Mesenchymal stem cell (in vitro differentiated cells and primary cell): ENCODE data around the gene LRRC4B.

ENCODE experiments used
- DNase-seq: peaks from one replicate; pipeline ENCODE4 v3.0.0-alpha.2; 2013
- H2AFZ ChIP-seq: one replicate; pipeline ENCODE4 v1.6.1; 2013; ENCODE audit warnings: low read depth, mild to moderate bottlenecking, control low read depth, inconsistent platforms, low read length, moderate library complexity
- H2AK5ac ChIP-seq: 2 replicates; pipeline ENCODE4 v1.6.1; 2013; ENCODE audit warnings: low read length, moderate library complexity, mild to moderate bottlenecking, inconsistent platforms; ENCODE audit not compliant: severe bottlenecking
- H2BK120ac ChIP-seq: one replicate; pipeline ENCODE4 v1.6.1; 2013; ENCODE audit warnings: low read depth, mild to moderate bottlenecking, inconsistent platforms, low read length, moderate library complexity
- H2BK12ac ChIP-seq, 2 experiments: one replicate each; pipeline ENCODE4 v1.6.1; 2013; ENCODE audit warnings: inconsistent platforms in 2 of 2, low read length in 2 of 2, mild to moderate bottlenecking in 2 of 2, moderate library complexity in 2 of 2, control low read depth in 1 of 2
- H2BK15ac ChIP-seq: one replicate; pipeline ENCODE4 v1.6.1; 2013; ENCODE audit warnings: mild to moderate bottlenecking, low read depth, inconsistent platforms; ENCODE audit not compliant: poor library complexity, severe bottlenecking
- H2BK5ac ChIP-seq: 2 replicates; pipeline ENCODE4 v1.6.1; 2013; ENCODE audit warnings: low read depth, mild to moderate bottlenecking, low read length, control low read depth, inconsistent platforms; ENCODE audit not compliant: poor library complexity, severe bottlenecking
- H3K14ac ChIP-seq, 2 experiments: one replicate each; pipeline ENCODE4 v1.6.1; 2013; ENCODE audit warnings: inconsistent platforms in 2 of 2, low read length in 2 of 2, control low read depth in 1 of 2, mild to moderate bottlenecking in 1 of 2, moderate library complexity in 1 of 2
- H3K18ac ChIP-seq, 2 experiments: one replicate each; pipeline ENCODE4 v1.6.1; 2013; ENCODE audit warnings: inconsistent platforms in 2 of 2, low read length in 2 of 2, control low read depth in 1 of 2, low read depth in 1 of 2, mild to moderate bottlenecking in 1 of 2
- H3K23ac ChIP-seq, 2 experiments: one replicate each; pipeline ENCODE4 v1.6.1; 2013; ENCODE audit warnings: inconsistent platforms in 2 of 2, low read length in 2 of 2, mild to moderate bottlenecking in 2 of 2, moderate library complexity in 2 of 2, control low read depth in 1 of 2
- H3K27ac ChIP-seq: 2 replicates; pipeline ENCODE4 v1.5.1; 2013; ENCODE audit warnings: mild to moderate bottlenecking, moderate library complexity, low read length, control low read depth, inconsistent platforms; ENCODE audit not compliant: poor library complexity, severe bottlenecking
- H3K27me3 ChIP-seq, 2 experiments: 2 replicates each; pipeline versions ENCODE4 v1.6.1 to v1.7.0; 2013; ENCODE audit warnings: low read length in 2 of 2, mild to moderate bottlenecking in 2 of 2, moderate library complexity in 2 of 2, control low read depth in 1 of 2, inconsistent platforms in 1 of 2; ENCODE audit not compliant: control insufficient read depth in 1 of 2, insufficient read depth in 1 of 2
- H3K36me3 ChIP-seq, 2 experiments: 2 replicates each; pipeline versions ENCODE4 v1.6.1 to v1.7.0; 2013; ENCODE audit warnings: low read length in 2 of 2, control low read depth in 1 of 2, inconsistent platforms in 1 of 2, low read depth in 1 of 2, mild to moderate bottlenecking in 1 of 2; ENCODE audit not compliant: insufficient read depth in 2 of 2, control insufficient read depth in 1 of 2
- H3K4ac ChIP-seq, 2 experiments: one replicate each; pipeline ENCODE4 v1.6.1; 2013; ENCODE audit warnings: inconsistent platforms in 2 of 2, low read length in 2 of 2, mild to moderate bottlenecking in 2 of 2, moderate library complexity in 2 of 2, control low read depth in 1 of 2, low read depth in 1 of 2
- H3K4me1 ChIP-seq: 2 replicates; pipeline ENCODE4 v1.6.1; 2013; ENCODE audit warnings: low read depth, low read length, control low read depth; ENCODE audit not compliant: control insufficient read depth, insufficient read depth
- H3K4me2 ChIP-seq: 2 replicates; pipeline ENCODE4 v1.6.1; 2013; ENCODE audit warnings: low read length, mild to moderate bottlenecking, inconsistent platforms; ENCODE audit not compliant: poor library complexity, severe bottlenecking
- H3K4me3 ChIP-seq, 2 experiments: 2 replicates each; pipeline versions ENCODE4 v1.5.1 to v1.7.0; 2013; ENCODE audit warnings: low read length in 2 of 2, mild to moderate bottlenecking in 2 of 2, control low read depth in 1 of 2, low read depth in 1 of 2; ENCODE audit not compliant: insufficient read depth in 1 of 2
- H3K79me1 ChIP-seq: replicated peaks from 2 replicates; pipeline ENCODE4 v1.6.1; 2013; ENCODE audit warnings: mild to moderate bottlenecking, control low read depth, low read length, inconsistent platforms; ENCODE audit not compliant: poor library complexity, severe bottlenecking
- H3K9ac ChIP-seq: 2 replicates; pipeline ENCODE4 v1.7.0; 2013; ENCODE audit warnings: mild to moderate bottlenecking, low read length, moderate library complexity
- H3K9me3 ChIP-seq: 2 replicates; pipeline ENCODE4 v1.7.0; 2013; ENCODE audit warnings: mild to moderate bottlenecking, low read length; ENCODE audit not compliant: control insufficient read depth
- H4K8ac ChIP-seq: one replicate; pipeline ENCODE4 v1.6.1; 2013; ENCODE audit warnings: inconsistent platforms, mild to moderate bottlenecking, low read length, moderate library complexity
- H4K91ac ChIP-seq: one replicate; pipeline ENCODE4 v1.6.1; 2013; ENCODE audit warnings: mild to moderate bottlenecking, low read length, inconsistent platforms
- WGBS: methylation state at CpG from one replicate; pipeline ENCODE4 v1.1.7; 2013; ENCODE audit warnings: mixed read lengths; 5-methylcytosine and 5-hydroxymethylcytosine counted together

LRRC4B gene

GRCh38 chr19:50553134-50553703 is 15.0 kb downstream of the LRRC4B start:
- Histone ChIP-seq H3K79me1 (no peaks in the 10 kb centered on the region), H3K27ac (no peak overlapping the region), H2BK5ac (no peak overlapping the region), H3K4me2 (no peak overlapping the region), H4K91ac (no peak overlapping the region), H4K8ac (no peak overlapping the region), H3K4me1 (no peaks in the 10 kb centered on the region), H3K27me3 (peaks cover 0 to 62% of the 10 kb centered on the region in 2 experiments), H3K36me3 (no peaks in the 10 kb centered on the region), H3K18ac (no peak overlapping the region), H2BK12ac (no peak overlapping the region), H3K14ac (no peak overlapping the region), H3K9me3 (no peaks in the 10 kb centered on the region), H3K23ac (no peak overlapping the region), H3K4ac (no peak overlapping the region), H3K4me3 (no peak overlapping the region), H3K9ac (no peak overlapping the region), H2BK120ac (no peak overlapping the region), H2AK5ac (no peak overlapping the region), H2BK15ac (no peak overlapping the region), H2AFZ (no peak overlapping the region)
- DNase-seq = no peak
- 82% methylated on average over 19 of the region's 19 CpGs for WGBS

- WGBS = 82% methylated on average over 15 of the region's 15 CpGs
- no peak overlapping the region for H3K27ac ChIP-seq
- peaks cover 0 to 61% of the 10 kb centered on the region in 2 experiments for H3K27me3 ChIP-seq
- no peak for DNase-seq
- H3K4ac ChIP-seq = no peak overlapping the region
- no peaks in the 10 kb centered on the region for H3K9me3 ChIP-seq
- H2AFZ ChIP-seq = no peak overlapping the region
- H2BK12ac ChIP-seq = no peak overlapping the region
- no peak overlapping the region for H3K14ac ChIP-seq
- no peak overlapping the region for H4K91ac ChIP-seq
- H2BK15ac ChIP-seq = no peak overlapping the region
- H3K79me1 ChIP-seq = no peaks in the 10 kb centered on the region
- no peaks in the 10 kb centered on the region for H3K4me1 ChIP-seq
- H3K23ac ChIP-seq = no peak overlapping the region
- no peak overlapping the region for H2BK5ac ChIP-seq
- no peak overlapping the region for H3K9ac ChIP-seq
- no peak overlapping the region for H4K8ac ChIP-seq
- no peak overlapping the region for H2BK120ac ChIP-seq
- H3K4me3 ChIP-seq = no peak overlapping the region
- no peak overlapping the region for H3K4me2 ChIP-seq
- no peak overlapping the region for H2AK5ac ChIP-seq
- H3K36me3 ChIP-seq = no peaks in the 10 kb centered on the region
- no peak overlapping the region for H3K18ac ChIP-seq
Observed at GRCh38 chr19:50552540-50552939, 15.7 kb downstream of the LRRC4B start.

GRCh38 chr19:50551715-50552187 is 16.5 kb downstream of the LRRC4B start:
- Histone ChIP-seq H3K4me2 (no peak overlapping the region), H3K14ac (no peak overlapping the region), H2AK5ac (no peak overlapping the region), H2BK120ac (no peak overlapping the region), H2BK12ac (no peak overlapping the region), H3K9ac (no peak overlapping the region), H4K8ac (no peak overlapping the region), H3K4ac (no peak overlapping the region), H3K27me3 (peaks cover 0 to 56% of the 10 kb centered on the region in 2 experiments), H2BK5ac (no peak overlapping the region), H3K4me1 (no peaks in the 10 kb centered on the region), H3K4me3 (no peak overlapping the region), H2AFZ (no peak overlapping the region), H3K9me3 (no peaks in the 10 kb centered on the region), H2BK15ac (no peak overlapping the region), H4K91ac (no peak overlapping the region), H3K36me3 (no peaks in the 10 kb centered on the region), H3K18ac (no peak overlapping the region), H3K79me1 (no peaks in the 10 kb centered on the region), H3K27ac (no peak overlapping the region), H3K23ac (no peak overlapping the region)
- DNase-seq = no peak
- WGBS = 65% methylated on average over 21 of the region's 22 CpGs

- no peak overlapping the region for H2BK120ac ChIP-seq
- no peak overlapping the region for H4K91ac ChIP-seq
- H3K18ac ChIP-seq = no peak overlapping the region
- no peak for DNase-seq
- no peaks in the 10 kb centered on the region for H3K4me1 ChIP-seq
- peaks cover 0 to 56% of the 10 kb centered on the region in 2 experiments for H3K27me3 ChIP-seq
- H3K9ac ChIP-seq = no peak overlapping the region
- H4K8ac ChIP-seq = no peak overlapping the region
- no peak overlapping the region for H3K27ac ChIP-seq
- no peak overlapping the region for H2BK12ac ChIP-seq
- no peak overlapping the region for H3K14ac ChIP-seq
- H3K4me3 ChIP-seq = no peak overlapping the region
- no peak overlapping the region for H2BK5ac ChIP-seq
- no peak overlapping the region for H3K4me2 ChIP-seq
- H3K9me3 ChIP-seq = no peaks in the 10 kb centered on the region
- H3K23ac ChIP-seq = no peak overlapping the region
- WGBS = 44% methylated on average over 32 of the region's 32 CpGs
- no peak overlapping the region for H2BK15ac ChIP-seq
- H2AK5ac ChIP-seq = no peak overlapping the region
- H3K36me3 ChIP-seq = no peaks in the 10 kb centered on the region
- H3K4ac ChIP-seq = no peak overlapping the region
- H2AFZ ChIP-seq = no peak overlapping the region
- no peaks in the 10 kb centered on the region for H3K79me1 ChIP-seq
Observed at GRCh38 chr19:50551034-50551714, 17.1 kb downstream of the LRRC4B start.
